PC-9 (cell line): ENCODE results near the gene GJA8. TPM values are rescaled to one million over a fixed set of nuclear protein-coding genes. Genes with fewer than 3 reads are reported as not detected.

ENCODE experiments used
- BruUV-seq: library from RNA; stranded (reverse); fragments of 400-500 nt; replicated peaks from 2 replicates; lab custom pipeline; 2021; lab: Mats Ljungman, UMichigan
- CTCF ChIA-PET: fragments of 300-600 bp; sonication (Branson Sonifier 250); formaldehyde crosslinking; loops from one replicate; lab custom pipeline; 2022; ENCODE audit warnings: antibody characterized with exemption; lab: Charles Lee
- POLR2A ChIA-PET: fragments of 300-600 bp; sonication (Branson Sonifier 250); formaldehyde crosslinking; loops from one replicate; lab custom pipeline; 2022; ENCODE audit warnings: antibody characterized with exemption; ENCODE audit not compliant: unreplicated experiment; lab: Charles Lee
- DNase-seq, 2 experiments: peaks; one replicate each; pipeline versions ENCODE4 v3.0.0 to v3.0.0-alpha.2; 2015 to 2022; ENCODE audit warnings: mixed read lengths in 1 of 2
- H2AFZ ChIP-seq: fragments of 200-600 bp; sonication (generic); 2 replicates; pipeline ENCODE4 v1.8.1; 2017; ENCODE audit warnings: antibody characterized with exemption
- H3F3A ChIP-seq: fragments of 200-600 bp; sonication (generic); 2 replicates; pipeline ENCODE4 v1.8.1; 2017; ENCODE audit warnings: antibody characterized with exemption, mild to moderate bottlenecking, low read depth; ENCODE audit not compliant: insufficient read depth
- H3K27ac ChIP-seq: fragments of 200-600 bp; sonication (generic); 2 replicates; pipeline ENCODE4 v1.6.1; 2016; ENCODE audit warnings: mixed run types
- H3K27me3 ChIP-seq: fragments of 200-600 bp; sonication (generic); 2 replicates; pipeline ENCODE4 v1.6.1; 2016; ENCODE audit warnings: low read depth, mixed run types; ENCODE audit not compliant: insufficient read depth
- H3K36me3 ChIP-seq: fragments of 200-600 bp; sonication (generic); 2 replicates; pipeline ENCODE4 v1.6.1; 2016; ENCODE audit warnings: low read depth, mixed run types
- H3K4me1 ChIP-seq: fragments of 200-600 bp; sonication (generic); replicated peaks from 2 replicates; pipeline ENCODE4 v1.6.1; 2016; ENCODE audit warnings: mixed run types; ENCODE audit not compliant: insufficient read depth
- H3K4me2 ChIP-seq: fragments of 200-600 bp; sonication (generic); 2 replicates; pipeline ENCODE4 v1.6.1; 2017; ENCODE audit warnings: mixed run types
- H3K4me3 ChIP-seq: fragments of 200-600 bp; sonication (generic); 2 replicates; pipeline ENCODE4 v1.6.1; 2016; ENCODE audit warnings: mixed run types
- H3K79me2 ChIP-seq: fragments of 200-600 bp; sonication (generic); 2 replicates; pipeline ENCODE4 v1.6.1; 2017; ENCODE audit warnings: low read depth, mixed run types
- H3K9me2 ChIP-seq: fragments of 200-600 bp; sonication (generic); 2 replicates; pipeline ENCODE4 v1.8.1; 2017; ENCODE audit warnings: mild to moderate bottlenecking; ENCODE audit not compliant: insufficient read depth
- H3K9me3 ChIP-seq: fragments of 200-600 bp; sonication (generic); 2 replicates; pipeline ENCODE4 v1.8.1; 2016; ENCODE audit warnings: low read depth; ENCODE audit not compliant: insufficient read depth
- H4K20me1 ChIP-seq: fragments of 200-600 bp; sonication (generic); 2 replicates; pipeline ENCODE4 v1.8.1; 2017; ENCODE audit not compliant: insufficient read depth
- EZH2 ChIP-seq: fragments of 200-600 bp; sonication (generic); IDR thresholded peaks from 2 replicates; pipeline ENCODE4 v1.8.0; 2017; ENCODE audit warnings: antibody characterized with exemption, low read depth
- intact Hi-C: fragments of 100-400 bp; cut with micrococcal nuclease; formaldehyde crosslinking; loops from one replicate; pipeline ENCODE4 v1.10.0; 2022; ENCODE audit not compliant: unreplicated experiment
- total RNA-seq: library from RNA; stranded (reverse); gene quantifications from 2 replicates; pipeline ENCODE4 v1.2.3, GENCODE V29; 2021
- TF ChIP-seq, protein P1 (sequence below): fragments of 200-600 bp; sonication (generic); conservative IDR thresholded peaks from 2 replicates; pipeline ENCODE4 v1.6.1; 2017; ENCODE audit warnings: mixed run types, antibody characterized with exemption, mild to moderate bottlenecking, moderate library complexity

GJA8 gene
- total RNA-seq, 1 experiment from 2014 or later: not detected

DNA sequence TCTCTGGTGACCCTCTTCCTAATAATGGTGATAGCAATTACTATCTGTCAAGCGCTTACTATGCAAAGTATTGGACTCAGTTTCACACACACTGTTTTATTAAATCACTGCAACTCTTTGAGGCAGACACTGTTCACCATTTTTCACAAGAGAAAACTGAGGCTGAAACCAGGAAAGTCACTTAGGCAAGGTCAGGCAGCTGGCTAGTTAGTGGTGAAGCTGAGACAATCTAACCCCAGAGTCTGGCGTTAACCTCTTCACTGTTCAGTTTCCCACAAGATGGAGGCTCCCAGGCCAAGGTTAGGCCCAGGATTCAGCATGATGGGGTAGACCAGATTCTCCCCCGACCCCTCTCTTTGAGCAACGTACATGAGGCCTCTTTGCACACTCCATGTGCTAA lies 4.8 kb upstream of the GJA8 start:
- Histone ChIP-seq H3K27ac (no peak overlapping the region), H3K36me3 (no peaks in the 10 kb centered on the region), H3K9me3 (no peaks in the 10 kb centered on the region), H2AFZ (no peak overlapping the region), H3K4me3 (no peak overlapping the region), H3K4me1 (peaks cover 9% of the 10 kb centered on the region), H3K4me2 (no peak overlapping the region), H3K9me2 (no peaks in the 10 kb centered on the region), H4K20me1 (no peaks in the 10 kb centered on the region), H3F3A (no peaks in the 10 kb centered on the region), H3K79me2 (no peaks in the 10 kb centered on the region), H3K27me3 (no peaks in the 10 kb centered on the region)
- CTCF ChIA-PET: no interaction called here
- POLR2A ChIA-PET: no interaction called here
- intact Hi-C loops: no loop called here
- BruUV-seq: no TSS peak
- no peak for TF ChIP-seq EZH2
- DNase-seq: no peak

DNA sequence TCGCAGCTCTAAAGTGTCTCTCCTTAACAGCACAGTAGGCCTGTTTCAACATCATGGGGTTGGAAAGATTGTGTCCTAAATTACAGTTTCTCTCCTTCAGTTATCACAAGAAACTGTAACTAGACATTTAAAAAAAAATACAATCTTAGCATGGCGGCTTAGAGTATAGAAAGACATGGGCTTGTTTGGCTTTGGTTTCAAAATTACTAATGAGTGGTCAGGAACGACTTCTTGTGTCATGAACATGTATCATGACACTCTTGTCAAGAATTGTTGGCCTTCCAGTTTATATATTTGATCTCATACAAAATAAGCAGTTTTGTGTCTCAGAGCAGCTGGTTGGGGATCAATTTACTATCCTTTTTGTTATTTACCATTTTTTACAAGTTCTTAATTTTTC lies 2.1 kb downstream of the GJA8 start:
- CTCF ChIA-PET: no interaction called here
- Histone ChIP-seq H3K9me2 (no peaks in the 10 kb centered on the region), H3K79me2 (no peaks in the 10 kb centered on the region), H3K9me3 (no peaks in the 10 kb centered on the region), H3K36me3 (no peaks in the 10 kb centered on the region), H3K4me3 (no peak overlapping the region), H3K27me3 (no peaks in the 10 kb centered on the region), H2AFZ (no peak overlapping the region), H3K27ac (no peak overlapping the region), H3K4me1 (no peaks in the 10 kb centered on the region), H4K20me1 (no peaks in the 10 kb centered on the region), H3F3A (no peaks in the 10 kb centered on the region), H3K4me2 (no peak overlapping the region)
- POLR2A ChIA-PET: interaction anchor here (0.6 kb wide), 1 partner anchor 11 kb away, joined by 5 read pairs; no protein-coding TSS in a partner anchor
- DNase-seq: no peak
- BruUV-seq: no TSS peak
- intact Hi-C loops: no loop called here
- TF ChIP-seq, protein P1, sequence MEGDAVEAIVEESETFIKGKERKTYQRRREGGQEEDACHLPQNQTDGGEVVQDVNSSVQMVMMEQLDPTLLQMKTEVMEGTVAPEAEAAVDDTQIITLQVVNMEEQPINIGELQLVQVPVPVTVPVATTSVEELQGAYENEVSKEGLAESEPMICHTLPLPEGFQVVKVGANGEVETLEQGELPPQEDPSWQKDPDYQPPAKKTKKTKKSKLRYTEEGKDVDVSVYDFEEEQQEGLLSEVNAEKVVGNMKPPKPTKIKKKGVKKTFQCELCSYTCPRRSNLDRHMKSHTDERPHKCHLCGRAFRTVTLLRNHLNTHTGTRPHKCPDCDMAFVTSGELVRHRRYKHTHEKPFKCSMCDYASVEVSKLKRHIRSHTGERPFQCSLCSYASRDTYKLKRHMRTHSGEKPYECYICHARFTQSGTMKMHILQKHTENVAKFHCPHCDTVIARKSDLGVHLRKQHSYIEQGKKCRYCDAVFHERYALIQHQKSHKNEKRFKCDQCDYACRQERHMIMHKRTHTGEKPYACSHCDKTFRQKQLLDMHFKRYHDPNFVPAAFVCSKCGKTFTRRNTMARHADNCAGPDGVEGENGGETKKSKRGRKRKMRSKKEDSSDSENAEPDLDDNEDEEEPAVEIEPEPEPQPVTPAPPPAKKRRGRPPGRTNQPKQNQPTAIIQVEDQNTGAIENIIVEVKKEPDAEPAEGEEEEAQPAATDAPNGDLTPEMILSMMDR: no peak

DNA sequence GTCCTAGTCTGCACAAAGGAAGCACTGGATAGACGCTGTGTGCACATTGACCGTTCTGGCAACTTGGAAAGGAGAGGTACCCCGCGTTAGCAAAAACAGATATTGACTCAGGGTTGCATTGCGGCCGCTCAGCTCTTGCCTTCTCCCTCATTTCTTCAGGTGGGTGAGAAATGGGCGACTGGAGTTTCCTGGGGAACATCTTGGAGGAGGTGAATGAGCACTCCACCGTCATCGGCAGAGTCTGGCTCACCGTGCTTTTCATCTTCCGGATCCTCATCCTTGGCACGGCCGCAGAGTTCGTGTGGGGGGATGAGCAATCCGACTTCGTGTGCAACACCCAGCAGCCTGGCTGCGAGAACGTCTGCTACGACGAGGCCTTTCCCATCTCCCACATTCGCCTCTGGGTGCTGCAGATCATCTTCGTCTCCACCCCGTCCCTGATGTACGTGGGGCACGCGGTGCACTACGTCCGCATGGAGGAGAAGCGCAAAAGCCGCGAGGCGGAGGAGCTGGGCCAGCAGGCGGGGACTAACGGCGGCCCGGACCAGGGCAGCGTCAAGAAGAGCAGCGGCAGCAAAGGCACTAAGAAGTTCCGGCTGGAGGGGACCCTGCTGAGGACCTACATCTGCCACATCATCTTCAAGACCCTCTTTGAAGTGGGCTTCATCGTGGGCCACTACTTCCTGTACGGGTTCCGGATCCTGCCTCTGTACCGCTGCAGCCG lies 5.4 kb downstream of the GJA8 start:
- Histone ChIP-seq H3K27ac (no peak overlapping the region), H3K36me3 (no peaks in the 10 kb centered on the region), H3K4me3 (no peak overlapping the region), H3K4me2 (no peak overlapping the region), H2AFZ (no peak overlapping the region), H3K79me2 (no peaks in the 10 kb centered on the region), H3F3A (no peaks in the 10 kb centered on the region), H4K20me1 (no peaks in the 10 kb centered on the region), H3K9me2 (no peaks in the 10 kb centered on the region), H3K9me3 (no peaks in the 10 kb centered on the region), H3K4me1 (no peaks in the 10 kb centered on the region), H3K27me3 (no peaks in the 10 kb centered on the region)
- DNase-seq: no peak
- BruUV-seq: no TSS peak
- POLR2A ChIA-PET: no interaction called here
- CTCF ChIA-PET: no interaction called here
- no peak for TF ChIP-seq EZH2
- TF ChIP-seq, protein P1: no peak
- intact Hi-C loops: no loop called here

DNA sequence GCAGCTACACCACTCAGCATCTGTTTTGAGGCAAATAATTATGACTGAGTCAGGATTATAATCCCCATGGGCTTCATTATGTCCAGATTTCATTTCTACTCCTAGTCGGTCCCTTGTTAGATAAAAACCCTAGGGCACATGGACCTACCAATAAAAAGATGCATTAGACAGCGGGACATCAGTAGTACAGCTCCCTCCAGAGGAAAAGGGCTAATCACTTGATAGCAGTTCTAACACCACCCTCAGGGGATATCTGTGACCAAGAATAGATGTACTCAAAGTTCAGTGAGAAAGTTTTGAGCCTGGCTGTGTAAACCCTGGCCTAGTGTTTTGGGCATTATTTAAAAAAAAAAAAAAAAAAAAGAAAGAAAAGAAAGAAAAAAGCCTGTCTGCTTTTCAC lies 10.0 kb downstream of the GJA8 start:
- no TSS peak for BruUV-seq
- Histone ChIP-seq H3K4me1 (no peaks in the 10 kb centered on the region), H3K27me3 (no peaks in the 10 kb centered on the region), H3K4me3 (no peak overlapping the region), H3K9me3 (no peaks in the 10 kb centered on the region), H3K9me2 (no peaks in the 10 kb centered on the region), H3K4me2 (no peak overlapping the region), H2AFZ (no peak overlapping the region), H4K20me1 (no peaks in the 10 kb centered on the region), H3K79me2 (no peaks in the 10 kb centered on the region), H3K36me3 (no peaks in the 10 kb centered on the region), H3K27ac (no peak overlapping the region), H3F3A (no peaks in the 10 kb centered on the region)
- TF ChIP-seq, protein P1: no peak
- no peak for TF ChIP-seq EZH2
- ChIA-PET POLR2A (no interaction called here), CTCF (no interaction called here)
- intact Hi-C loops: no loop called here
- no peak for DNase-seq
